Measurements from ENCODE around the gene MSANTD3.

- no peak for TF ChIP-seq POLR2A (IDR thresholded peaks at IDR 0.05)
- TF ChIP-seq, protein P1, sequence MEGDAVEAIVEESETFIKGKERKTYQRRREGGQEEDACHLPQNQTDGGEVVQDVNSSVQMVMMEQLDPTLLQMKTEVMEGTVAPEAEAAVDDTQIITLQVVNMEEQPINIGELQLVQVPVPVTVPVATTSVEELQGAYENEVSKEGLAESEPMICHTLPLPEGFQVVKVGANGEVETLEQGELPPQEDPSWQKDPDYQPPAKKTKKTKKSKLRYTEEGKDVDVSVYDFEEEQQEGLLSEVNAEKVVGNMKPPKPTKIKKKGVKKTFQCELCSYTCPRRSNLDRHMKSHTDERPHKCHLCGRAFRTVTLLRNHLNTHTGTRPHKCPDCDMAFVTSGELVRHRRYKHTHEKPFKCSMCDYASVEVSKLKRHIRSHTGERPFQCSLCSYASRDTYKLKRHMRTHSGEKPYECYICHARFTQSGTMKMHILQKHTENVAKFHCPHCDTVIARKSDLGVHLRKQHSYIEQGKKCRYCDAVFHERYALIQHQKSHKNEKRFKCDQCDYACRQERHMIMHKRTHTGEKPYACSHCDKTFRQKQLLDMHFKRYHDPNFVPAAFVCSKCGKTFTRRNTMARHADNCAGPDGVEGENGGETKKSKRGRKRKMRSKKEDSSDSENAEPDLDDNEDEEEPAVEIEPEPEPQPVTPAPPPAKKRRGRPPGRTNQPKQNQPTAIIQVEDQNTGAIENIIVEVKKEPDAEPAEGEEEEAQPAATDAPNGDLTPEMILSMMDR (IDR thresholded peaks at IDR 0.05) = no peak
Observed at GRCh38 chr9:100394816-100395215, 32.1 kb upstream of the MSANTD3 start.
